HepG2 (cell line): ENCODE data around the gene SYNJ2. TPM values are rescaled to one million over a fixed set of nuclear protein-coding genes. Genes with fewer than 3 reads are reported as not detected.
A peak's percentile ranks its signal among the peaks of the same experiment; 100 is the strongest.

Source experiments
- ADNP ChIP-seq: sonication (generic); formaldehyde crosslinking; IDR thresholded peaks from 2 replicates; pipeline ENCODE4 v1.4.0; 2020; ENCODE audit warnings: missing genetic modification reagents
- CSRNP2 ChIP-seq: sonication (generic); formaldehyde crosslinking; conservative IDR thresholded peaks from 2 replicates; pipeline ENCODE4 v1.8.0; 2022; ENCODE audit warnings: low read depth, missing genetic modification reagents
- FOXM1 ChIP-seq: sonication (generic); formaldehyde crosslinking; IDR thresholded peaks from 2 replicates; pipeline ENCODE4 v1.5.0; 2020; ENCODE audit warnings: missing genetic modification reagents
- KLF16 ChIP-seq, 2 experiments: sonication (generic) in 1 of 2; formaldehyde crosslinking in 1 of 2; IDR thresholded peaks; 2 replicates each; pipeline versions ENCODE4 v1.6.1 to v1.8.0; 2016 to 2023; ENCODE audit warnings: missing genetic modification reagents in 2 of 2, missing compliant biosample characterization in 1 of 2
- KMT2A ChIP-seq: sonication (generic); formaldehyde crosslinking; IDR thresholded peaks from 2 replicates; pipeline ENCODE4 v1.4.0; 2020; ENCODE audit warnings: missing genetic modification reagents
- MTERF4 ChIP-seq: sonication (generic); formaldehyde crosslinking; IDR thresholded peaks from 2 replicates; pipeline ENCODE4 v1.8.0; 2023; ENCODE audit warnings: mild to moderate bottlenecking, missing genetic modification reagents
- ONECUT2 ChIP-seq: sonication (generic); formaldehyde crosslinking; IDR thresholded peaks from 2 replicates; pipeline ENCODE4 v1.4.0; 2020; ENCODE audit warnings: missing genetic modification reagents
- PRMT3 ChIP-seq: sonication (generic); formaldehyde crosslinking; IDR thresholded peaks from 2 replicates; pipeline ENCODE4 v1.8.1; 2022; ENCODE audit warnings: low read depth, mild to moderate bottlenecking, moderate library complexity, missing genetic modification reagents, borderline replicate concordance
- REL ChIP-seq: sonication (generic); formaldehyde crosslinking; conservative IDR thresholded peaks from 2 replicates; pipeline ENCODE4 v1.8.0; 2022; ENCODE audit warnings: mild to moderate bottlenecking, missing genetic modification reagents, moderate library complexity
- SNRNP70 ChIP-seq: fragments of 200-400 bp; formaldehyde crosslinking; IDR thresholded peaks from 2 replicates; pipeline ENCODE4 v1.6.1; 2017; ENCODE audit warnings: mild to moderate bottlenecking, low read depth, low read length, moderate library complexity
- TEF ChIP-seq: sonication (generic); formaldehyde crosslinking; IDR thresholded peaks from 2 replicates; pipeline ENCODE4 v1.5.0; 2020; ENCODE audit warnings: missing genetic modification reagents
- THAP9 ChIP-seq: sonication (generic); formaldehyde crosslinking; IDR thresholded peaks from 2 replicates; pipeline ENCODE4; 2020; ENCODE audit warnings: missing genetic modification reagents, mild to moderate bottlenecking, borderline replicate concordance
- ZC3H4 ChIP-seq: sonication (generic); formaldehyde crosslinking; IDR thresholded peaks from 2 replicates; pipeline ENCODE4 v1.4.0; 2020; ENCODE audit warnings: missing genetic modification reagents, borderline replicate concordance
- ZFX ChIP-seq: sonication (generic); formaldehyde crosslinking; IDR thresholded peaks from 2 replicates; pipeline ENCODE4 v1.4.0; 2020; ENCODE audit warnings: mild to moderate bottlenecking, low read depth, missing genetic modification reagents, moderate library complexity
- ZFY ChIP-seq: sonication (generic); formaldehyde crosslinking; IDR thresholded peaks from 2 replicates; pipeline ENCODE4 v1.4.0; 2020; ENCODE audit warnings: missing genetic modification reagents
- ZNF207 ChIP-seq: fragments of 450-650 bp; IDR thresholded peaks from 2 replicates; pipeline ENCODE4 v1.6.1; 2016; ENCODE audit warnings: antibody characterized with exemption, borderline replicate concordance
- ZNF292 ChIP-seq: sonication (generic); formaldehyde crosslinking; IDR thresholded peaks from 2 replicates; pipeline ENCODE4 v1.8.1; 2022; ENCODE audit warnings: mild to moderate bottlenecking, low read depth, missing genetic modification reagents, borderline replicate concordance
- ZNF296 ChIP-seq: sonication (generic); formaldehyde crosslinking; conservative IDR thresholded peaks from 2 replicates; pipeline ENCODE4 v1.5.0; 2020; ENCODE audit warnings: mild to moderate bottlenecking, missing genetic modification reagents
- ZNF343 ChIP-seq: sonication (generic); formaldehyde crosslinking; IDR thresholded peaks from 2 replicates; pipeline ENCODE4 v1.4.0; 2020; ENCODE audit warnings: mild to moderate bottlenecking, missing genetic modification reagents
- ZNF580 ChIP-seq: IDR thresholded peaks from 2 replicates; pipeline ENCODE4 v1.6.1; 2016; ENCODE audit warnings: low read depth, borderline replicate concordance
- ZNF614 ChIP-seq: IDR thresholded peaks from 2 replicates; pipeline ENCODE4 v1.6.1; 2018; ENCODE audit warnings: missing biosample characterization, missing genetic modification reagents, inconsistent platforms, borderline replicate concordance
- ZNF644 ChIP-seq: IDR thresholded peaks from 2 replicates; pipeline ENCODE4 v1.6.1; 2016; ENCODE audit warnings: low read depth
- ZNF839 ChIP-seq: sonication (generic); formaldehyde crosslinking; IDR thresholded peaks from 2 replicates; pipeline ENCODE4 v1.4.0; 2020; ENCODE audit warnings: missing genetic modification reagents, mild to moderate bottlenecking, borderline replicate concordance
- ZSCAN21 ChIP-seq: sonication (generic); formaldehyde crosslinking; IDR thresholded peaks from 2 replicates; pipeline ENCODE4 v1.8.0; 2022; ENCODE audit warnings: mild to moderate bottlenecking, missing genetic modification reagents, moderate library complexity, borderline replicate concordance
- polyA plus RNA-seq, 8 experiments: library from polyadenylated mRNA; depleted of rRNA in 3 of 8; stranded (reverse) in 7 of 8; unstranded in 1 of 8; fragments of >200 nt; fragmentation: Illumina TruSeq in 4 of 8; extraction: Trizol in 4 of 8; gene quantifications; 2 replicates each; pipeline versions ENCODE4 v1.2.1 to v1.2.3, GENCODE V29; 2011 to 2016; ENCODE audit warnings: low read depth in 4 of 8, missing spikeins in 1 of 8, mixed read lengths in 1 of 8; ENCODE audit not compliant: insufficient read depth in 1 of 8
- total RNA-seq, 5 experiments: library from RNA; depleted of rRNA; stranded (reverse); fragments of >200 nt; fragmentation: Illumina TruSeq; extraction: Trizol; gene quantifications; 2 replicates each; pipeline ENCODE4 v1.2.3, GENCODE V29; 2016; ENCODE audit warnings: low read depth in 1 of 5

The SYNJ2 gene
- total and polyA plus RNA-seq, 2 of the 13 experiments (the other 11 are each of a cell fraction or from before 2014, with no cell fraction given) = 39.1 to 57.6 TPM

- no peak for TF ChIP-seq ZNF296 (CRISPR knock-in tag)
- no peak for TF ChIP-seq KLF16 (CRISPR knock-in tag; IDR thresholded peaks at IDR 0.05)
- TF ChIP-seq ZNF839 (CRISPR knock-in tag) = no peak
- TF ChIP-seq ZFY (CRISPR knock-in tag) = peak; percentile 44; the same call in 1 of the 2 replicates
- no peak for TF ChIP-seq REL (CRISPR knock-in tag)
- peak; percentile 39; the same call in 1 of the 2 replicates for TF ChIP-seq ZFX (CRISPR knock-in tag)
- TF ChIP-seq ADNP = no peak
- peak; percentile 8; the same call in 1 of the 2 replicates for TF ChIP-seq ZNF292 (CRISPR knock-in tag)
- TF ChIP-seq CSRNP2 (CRISPR knock-in tag) = no peak
- no peak for TF ChIP-seq PRMT3 (CRISPR knock-in tag)
- no peak for TF ChIP-seq ZNF580 (CRISPR knock-in tag)
- no peak; the same call in 1 of the 2 replicates for TF ChIP-seq KMT2A (CRISPR knock-in tag)
- TF ChIP-seq ZNF644 (CRISPR knock-in tag) = no peak
- no peak for TF ChIP-seq ZNF614 (CRISPR knock-in tag)
- TF ChIP-seq ZNF207 = no peak
- no peak for TF ChIP-seq ONECUT2
- no peak for TF ChIP-seq ZSCAN21
- TF ChIP-seq ZC3H4 (CRISPR knock-in tag) = peak; percentile 94
- TF ChIP-seq MTERF4 (CRISPR knock-in tag) = 0 out of 2 replicates have a peak, but pooled peaks have one; percentile 58
- TF ChIP-seq SNRNP70 = no peak
- no peak for TF ChIP-seq FOXM1 (CRISPR knock-in tag)
- TF ChIP-seq ZNF343 (CRISPR knock-in tag) = 0 out of 2 replicates have a peak, but pooled peaks have one; percentile 8
- no peak for TF ChIP-seq TEF (CRISPR knock-in tag)
- TF ChIP-seq THAP9 (CRISPR knock-in tag) = no peak
Observed at GRCh38 chr6:158011980-158012566, 30.4 kb downstream of the SYNJ2 start (continued).
